ENCODE results near the gene GIPC2. TPM values are rescaled to one million over a fixed set of nuclear protein-coding genes. Genes with fewer than 3 reads are reported as not detected.

GIPC2 gene
- total RNA-seq, 1 experiment from 2014 or later, result 0.07 TPM

DNA sequence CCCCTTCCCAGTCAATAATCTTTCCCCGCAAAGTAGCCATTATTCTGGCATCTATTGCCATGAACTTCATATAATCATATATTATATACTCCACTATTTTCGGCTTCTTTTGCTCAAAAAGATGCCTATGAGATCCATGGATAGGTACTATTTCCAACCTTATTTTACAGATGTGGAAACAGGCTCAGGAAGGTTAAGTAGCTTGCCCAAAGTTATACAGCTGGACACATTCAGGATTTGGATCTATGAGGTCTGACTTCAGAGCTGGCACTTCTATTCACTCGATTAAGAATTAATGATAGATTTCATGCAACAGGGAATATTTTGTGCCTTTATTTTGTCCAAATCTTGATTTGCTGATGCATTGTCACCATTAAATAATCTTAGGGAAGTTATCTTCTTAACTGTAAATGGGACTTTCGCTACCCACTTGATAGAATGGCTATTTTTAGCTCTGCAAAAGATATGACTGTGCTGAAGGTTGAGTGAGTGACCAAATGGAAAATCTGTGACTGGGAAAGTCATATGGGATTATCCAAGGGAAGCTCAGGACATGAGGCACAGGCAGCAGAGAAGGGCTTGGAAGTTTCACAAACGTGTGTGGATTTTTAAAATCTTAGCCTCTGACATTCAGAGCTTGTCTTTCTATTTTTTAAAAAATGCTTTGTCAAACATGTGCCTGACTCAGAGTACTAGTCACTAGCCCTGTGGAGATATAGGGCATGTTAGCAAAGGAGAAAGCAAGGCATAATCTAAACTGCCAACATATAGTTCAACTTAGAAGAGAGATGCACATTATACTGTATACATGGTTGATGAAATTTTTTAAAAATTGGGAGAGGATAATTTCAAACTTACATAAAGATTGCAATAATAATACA lies 36.5 kb downstream of the GIPC2 start:
- Histone ChIP-seq H3K4me1 (ENCODE audit: control insufficient read depth in 1 of 2, insufficient read depth in 2 of 2, low read length in 2 of 2) (peaks cover 0 to 12% of the 10 kb centered on the region in 2 experiments; a peak in 2 of 4 replicates), H3K27me3 (ENCODE audit: insufficient read depth, low read length) (no peaks in the 10 kb centered on the region), H3K9me2 (ENCODE audit: insufficient read depth) (no peaks in the 10 kb centered on the region), H2AFZ (ENCODE audit: low read depth, low read length, poor library complexity, severe bottlenecking) (no peak overlapping the region), H3K79me2 (ENCODE audit: insufficient read depth, low read length) (no peaks in the 10 kb centered on the region), H3K4me3 (replicated peaks in 1 of 2; ENCODE audit: low read depth in 1 of 2, low read length in 2 of 2) (no peak overlapping the region), H4K20me1 (ENCODE audit: insufficient read depth) (no peaks in the 10 kb centered on the region), H3K36me3 (ENCODE audit: control insufficient read depth in 1 of 2, insufficient read depth in 2 of 2, low read length in 2 of 2) (no peaks in the 10 kb centered on the region), H3K27ac (ENCODE audit: low read depth, low read length) (no peak overlapping the region), H3K9me3 (ENCODE audit: control insufficient read depth in 1 of 2, insufficient read depth in 1 of 2, low read depth in 1 of 2, low read length in 2 of 2) (no peaks in the 10 kb centered on the region), H3K4me2 (ENCODE audit: low read length) (no peak overlapping the region), H3K9ac (ENCODE audit: low read length) (no peak overlapping the region)
- BruUV-seq (replicated peaks), result no TSS peak
- POLR2A ChIA-PET, result interaction anchor here (2.4 kb wide), 1 partner anchor 78 kb away, joined by 6 read pairs; the partner anchor contains the start of gene DNAJB4
- intact Hi-C loops (cut with micrococcal nuclease), result no loop called here
- RAD21 ChIA-PET (ENCODE audit: low non-redundant PET in 1 of 2, low total read pairs in 2 of 2, uncharacterized antibody in 2 of 2, unreplicated experiment in 2 of 2), result no interaction called here
- CTCF ChIA-PET, result interaction anchor here (0.9 kb wide), 1 partner anchor 399 kb away, joined by 3 read pairs; no protein-coding TSS in a partner anchor
- no peak for DNase-seq (ENCODE audit: low read depth, low spot score)
- no peak for ATAC-seq
- TF ChIP-seq EZH2 (IDR thresholded peaks at IDR 0.05), result no peak
- no peak for TF ChIP-seq POLR2AphosphoS5 (IDR thresholded peaks at IDR 0.05; ENCODE audit: low read depth, low read length)
- TF ChIP-seq CTCF (IDR thresholded peaks at IDR 0.05 in 2 of 3, conservative IDR thresholded peaks at IDR 0.05 in 1 of 3; ENCODE audit: borderline replicate concordance in 1 of 3, insufficient read depth in 1 of 3, low read depth in 2 of 3, low read length in 2 of 3), result no peak
- no peak for TF ChIP-seq YY1 (IDR thresholded peaks at IDR 0.05; ENCODE audit: extremely low read depth, insufficient replicate concordance, low read depth, low read length)
- TF ChIP-seq, protein P1, sequence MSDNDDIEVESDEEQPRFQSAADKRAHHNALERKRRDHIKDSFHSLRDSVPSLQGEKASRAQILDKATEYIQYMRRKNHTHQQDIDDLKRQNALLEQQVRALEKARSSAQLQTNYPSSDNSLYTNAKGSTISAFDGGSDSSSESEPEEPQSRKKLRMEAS (IDR thresholded peaks at IDR 0.05), result no peak
- TF ChIP-seq SRF (IDR thresholded peaks at IDR 0.05; ENCODE audit: low read depth), result no peak
- TF ChIP-seq SIN3A (IDR thresholded peaks at IDR 0.05; ENCODE audit: low read depth), result no peak
- TF ChIP-seq SP1 (IDR thresholded peaks at IDR 0.05; ENCODE audit: low read depth), result no peak
- TF ChIP-seq REST (IDR thresholded peaks at IDR 0.05; ENCODE audit: low read depth), result no peak
- TF ChIP-seq ELF1 (IDR thresholded peaks at IDR 0.05; ENCODE audit: borderline replicate concordance, low read depth), result no peak
- TF ChIP-seq FOSL1 (IDR thresholded peaks at IDR 0.05; ENCODE audit: low read depth), result no peak
- no peak for TF ChIP-seq EGR1 (IDR thresholded peaks at IDR 0.05; ENCODE audit: low read depth)
- TF ChIP-seq, protein P2, sequence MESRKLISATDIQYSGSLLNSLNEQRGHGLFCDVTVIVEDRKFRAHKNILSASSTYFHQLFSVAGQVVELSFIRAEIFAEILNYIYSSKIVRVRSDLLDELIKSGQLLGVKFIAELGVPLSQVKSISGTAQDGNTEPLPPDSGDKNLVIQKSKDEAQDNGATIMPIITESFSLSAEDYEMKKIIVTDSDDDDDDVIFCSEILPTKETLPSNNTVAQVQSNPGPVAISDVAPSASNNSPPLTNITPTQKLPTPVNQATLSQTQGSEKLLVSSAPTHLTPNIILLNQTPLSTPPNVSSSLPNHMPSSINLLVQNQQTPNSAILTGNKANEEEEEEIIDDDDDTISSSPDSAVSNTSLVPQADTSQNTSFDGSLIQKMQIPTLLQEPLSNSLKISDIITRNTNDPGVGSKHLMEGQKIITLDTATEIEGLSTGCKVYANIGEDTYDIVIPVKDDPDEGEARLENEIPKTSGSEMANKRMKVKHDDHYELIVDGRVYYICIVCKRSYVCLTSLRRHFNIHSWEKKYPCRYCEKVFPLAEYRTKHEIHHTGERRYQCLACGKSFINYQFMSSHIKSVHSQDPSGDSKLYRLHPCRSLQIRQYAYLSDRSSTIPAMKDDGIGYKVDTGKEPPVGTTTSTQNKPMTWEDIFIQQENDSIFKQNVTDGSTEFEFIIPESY (IDR thresholded peaks at IDR 0.05; ENCODE audit: extremely low read depth, insufficient replicate concordance, low read length), result no peak
- TF ChIP-seq CBX3 (IDR thresholded peaks at IDR 0.05; ENCODE audit: low read depth), result no peak
- no peak for TF ChIP-seq ATF3 (IDR thresholded peaks at IDR 0.05)
- TF ChIP-seq POLR2A (IDR thresholded peaks at IDR 0.05; ENCODE audit: borderline replicate concordance, extremely low read depth, insufficient read depth, insufficient read length), result no peak
- TF ChIP-seq ZFX (IDR thresholded peaks at IDR 0.05), result no peak
- TF ChIP-seq RAD21 (IDR thresholded peaks at IDR 0.05; ENCODE audit: low read depth), result no peak
- TF ChIP-seq CEBPB (IDR thresholded peaks at IDR 0.05; ENCODE audit: low read depth), result no peak
- TF ChIP-seq EZH2phosphoT487 (IDR thresholded peaks at IDR 0.05; ENCODE audit: borderline replicate concordance), result no peak

Measured in HCT116 (cell line).